HG03521 (cell line): Measurements from ENCODE around the gene PNPLA7.
"Not testable (repeated sequence)": the region's sequence is repeated elsewhere in the genome, so short reads cannot be mapped to it uniquely, and the experiment has no call there.

ENCODE experiments used
- ATAC-seq: cut with Tn5 transposase; IDR thresholded peaks from one replicate; pipeline ENCODE4 v1.9.1; 2021; ENCODE audit warnings: mild to moderate bottlenecking, moderate library complexity; ENCODE audit not compliant: unreplicated experiment

Gene PNPLA7

GRCh38 chr9:137575716-137576411, 25.7 kb upstream of the PNPLA7 start:
- ATAC-seq, result no peak

GRCh38 chr9:137575364-137575715, 25.1 kb upstream of the PNPLA7 start:
- no peak for ATAC-seq

GRCh38 chr9:137574192-137574591, 24.0 kb upstream of the PNPLA7 start:
- no peak for ATAC-seq

GRCh38 chr9:137570566-137570965, 20.4 kb upstream of the PNPLA7 start:
- ATAC-seq, result no peak

- ATAC-seq, result no peak
These were observed 19.5 kb upstream of the PNPLA7 start for GRCh38 chr9:137569609-137570203.

- ATAC-seq, result not testable (repeated sequence)
These were observed 18.2 kb upstream of the PNPLA7 start for GRCh38 chr9:137568445-137568844.

GRCh38 chr9:137564817-137565411, 14.7 kb upstream of the PNPLA7 start:
- no peak for ATAC-seq

GRCh38 chr9:137564134-137564533, 13.9 kb upstream of the PNPLA7 start:
- ATAC-seq, result no peak

GRCh38 chr9:137558127-137558526, 7.9 kb upstream of the PNPLA7 start:
- no peak for ATAC-seq

GRCh38 chr9:137556069-137556838, 6.1 kb upstream of the PNPLA7 start:
- ATAC-seq, result no peak

- no peak for ATAC-seq
These were observed 5.0 kb upstream of the PNPLA7 start for GRCh38 chr9:137555179-137555578.

- no peak for ATAC-seq
These were observed 4.1 kb upstream of the PNPLA7 start for GRCh38 chr9:137554349-137554748.

- ATAC-seq, result not testable (repeated sequence)
These were observed 3.5 kb upstream of the PNPLA7 start for GRCh38 chr9:137553654-137554053.

GRCh38 chr9:137552022-137552768, 2.0 kb upstream of the PNPLA7 start:
- no peak for ATAC-seq

GRCh38 chr9:137551264-137552021, 1.2 kb upstream of the PNPLA7 start, which contains the start of gene MRPL41:
MRPL41 (plus strand) TSS chr9:137551879; CDS start chr9:137552082, 203 bp downstream.
- ATAC-seq, result peak; percentile 89

- not testable (repeated sequence) for ATAC-seq
These were observed 709 bp upstream of the PNPLA7 start for GRCh38 chr9:137550958-137551263.

GRCh38 chr9:137547687-137548543, 2.3 kb downstream of the PNPLA7 start:
- no peak for ATAC-seq

GRCh38 chr9:137545123-137545522, 5.1 kb downstream of the PNPLA7 start:
- no peak for ATAC-seq

GRCh38 chr9:137544176-137544760, 5.9 kb downstream of the PNPLA7 start:
- ATAC-seq, result no peak
